ENCODE data around the gene FILIP1L.
A peak's percentile ranks its signal among the peaks of the same experiment; 100 is the strongest.

FILIP1L gene

DNA sequence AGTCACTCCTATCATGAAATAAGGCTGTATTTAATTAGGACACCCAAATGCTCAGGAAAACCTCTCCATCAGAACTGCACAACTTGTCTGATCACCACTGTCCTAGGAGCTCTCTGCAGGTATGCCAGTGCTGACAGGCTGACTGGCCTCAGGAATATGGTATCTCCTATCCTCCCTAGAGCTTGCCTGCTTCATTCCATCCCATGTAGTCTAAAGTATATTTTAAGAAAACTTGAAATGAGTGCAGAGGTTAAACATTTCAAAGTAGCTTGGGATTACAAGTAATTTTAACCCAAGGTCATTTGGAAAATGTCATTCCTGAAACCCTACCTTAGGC is 23.7 kb downstream of the FILIP1L start:
- Histone ChIP-seq H3K27me3 (no peaks in the 10 kb centered on the region), H3K27ac (no peak overlapping the region), H3K4me1 (peaks cover 0 to 60% (median 15%) of the 10 kb centered on the region in 4 donors), H3K4me3 (no peak overlapping the region), H3K9me3 (no peaks in the 10 kb centered on the region), H3K36me3 (no peaks in the 10 kb centered on the region)
- intact Hi-C loops (cut with DNase I; ENCODE audit: low total_unique reads), result no loop called here
- TF ChIP-seq, protein P1, sequence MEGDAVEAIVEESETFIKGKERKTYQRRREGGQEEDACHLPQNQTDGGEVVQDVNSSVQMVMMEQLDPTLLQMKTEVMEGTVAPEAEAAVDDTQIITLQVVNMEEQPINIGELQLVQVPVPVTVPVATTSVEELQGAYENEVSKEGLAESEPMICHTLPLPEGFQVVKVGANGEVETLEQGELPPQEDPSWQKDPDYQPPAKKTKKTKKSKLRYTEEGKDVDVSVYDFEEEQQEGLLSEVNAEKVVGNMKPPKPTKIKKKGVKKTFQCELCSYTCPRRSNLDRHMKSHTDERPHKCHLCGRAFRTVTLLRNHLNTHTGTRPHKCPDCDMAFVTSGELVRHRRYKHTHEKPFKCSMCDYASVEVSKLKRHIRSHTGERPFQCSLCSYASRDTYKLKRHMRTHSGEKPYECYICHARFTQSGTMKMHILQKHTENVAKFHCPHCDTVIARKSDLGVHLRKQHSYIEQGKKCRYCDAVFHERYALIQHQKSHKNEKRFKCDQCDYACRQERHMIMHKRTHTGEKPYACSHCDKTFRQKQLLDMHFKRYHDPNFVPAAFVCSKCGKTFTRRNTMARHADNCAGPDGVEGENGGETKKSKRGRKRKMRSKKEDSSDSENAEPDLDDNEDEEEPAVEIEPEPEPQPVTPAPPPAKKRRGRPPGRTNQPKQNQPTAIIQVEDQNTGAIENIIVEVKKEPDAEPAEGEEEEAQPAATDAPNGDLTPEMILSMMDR (IDR thresholded peaks at IDR 0.05), result no peak
- no peak for DNase-seq

DNA sequence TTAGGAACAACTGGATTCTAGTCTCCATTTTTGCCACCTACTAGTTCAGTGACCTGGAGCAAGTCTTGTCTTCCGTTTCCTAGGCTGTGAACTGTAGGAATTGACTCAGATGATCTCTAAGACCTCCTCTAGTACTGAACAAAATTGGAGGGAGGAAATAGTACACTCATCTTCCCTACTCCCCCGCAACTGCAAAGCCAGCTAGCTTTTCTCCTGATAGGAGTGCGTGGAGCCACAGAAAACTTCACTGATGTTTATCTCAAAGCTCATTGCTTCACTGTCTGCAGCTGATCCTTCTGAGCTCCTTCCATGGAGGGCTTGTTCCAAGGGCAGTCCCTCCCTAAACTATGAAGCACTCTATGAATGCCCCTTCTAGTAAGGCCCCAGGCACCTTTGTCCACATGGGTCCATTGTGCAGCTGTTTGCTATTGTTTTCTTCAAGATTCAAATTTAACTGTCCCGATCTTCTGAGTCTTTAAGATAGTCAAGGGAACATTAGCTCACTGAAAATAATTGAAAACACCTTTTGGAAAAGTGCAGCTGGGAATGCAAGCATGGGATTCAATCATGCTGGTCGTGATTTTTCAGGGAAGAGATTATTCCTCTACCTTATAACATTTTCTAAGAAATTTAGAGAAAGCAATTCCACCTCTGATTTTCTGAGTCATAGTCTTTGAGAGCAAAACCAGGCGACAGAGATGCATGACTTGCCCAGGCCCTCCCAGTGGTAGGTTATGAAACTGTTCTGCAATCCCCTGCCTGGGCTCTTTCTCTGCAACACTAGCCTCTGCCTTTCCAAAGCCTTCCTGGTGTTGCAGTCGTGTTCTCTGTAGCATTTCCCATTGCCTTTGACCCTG is 24.3 kb downstream of the FILIP1L start:
- peak overlapping the region in 1 of 2 donors; percentile 62 for H3K27ac ChIP-seq

DNA sequence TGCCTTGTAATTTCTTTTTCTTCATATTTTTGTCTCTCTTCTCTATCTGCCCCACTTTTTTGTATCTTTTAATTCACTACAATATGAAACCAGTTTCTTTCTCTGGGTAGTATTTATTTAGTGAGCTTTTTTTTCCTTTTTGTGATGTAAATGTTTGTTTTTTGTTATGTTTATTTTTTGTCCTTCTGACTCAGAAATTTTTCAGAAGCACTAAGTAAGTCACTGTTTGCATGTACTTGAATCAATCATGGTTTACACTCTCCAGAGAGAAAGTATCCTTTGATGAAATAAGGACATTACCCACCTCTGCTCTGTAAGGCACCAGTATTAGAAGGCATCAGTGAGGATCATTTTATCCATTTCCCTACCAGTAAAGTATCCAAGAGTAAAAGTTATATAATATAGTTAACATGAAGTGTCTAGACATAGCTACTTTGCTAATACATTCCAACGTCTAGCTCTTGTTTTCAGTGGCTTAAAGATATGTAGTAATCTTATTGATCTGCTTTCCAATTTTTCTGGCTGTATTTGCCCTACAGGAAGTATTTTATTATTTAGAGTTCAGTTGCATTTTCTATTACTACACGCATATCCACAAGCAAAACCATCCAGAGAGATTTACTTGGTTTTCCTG is 25.4 kb downstream of the FILIP1L start:
- intact Hi-C loops (cut with DNase I; ENCODE audit: low total_unique reads), result no loop called here
- Histone ChIP-seq H3K4me3 (no peak overlapping the region), H3K36me3 (no peaks in the 10 kb centered on the region), H3K27me3 (no peaks in the 10 kb centered on the region), H3K27ac (peak overlapping the region; percentile 24 to 62), H3K9me3 (no peaks in the 10 kb centered on the region), H3K4me1 (peaks cover 0 to 64% (median 15%) of the 10 kb centered on the region in 4 donors)
- TF ChIP-seq, protein P1 (IDR thresholded peaks at IDR 0.05), result no peak
- no peak for DNase-seq

More for the DNA sequence above, 24.3 kb downstream of the FILIP1L start:
- DNase-seq, result no peak
- Histone ChIP-seq H3K27me3 (no peaks in the 10 kb centered on the region), H3K4me3 (no peak overlapping the region), H3K36me3 (no peaks in the 10 kb centered on the region), H3K4me1 (peaks cover 0 to 65% (median 15%) of the 10 kb centered on the region in 4 donors), H3K9me3 (no peaks in the 10 kb centered on the region)
- TF ChIP-seq, protein P1 (IDR thresholded peaks at IDR 0.05), result peak in 1 of 2 experiments; percentile 33
- intact Hi-C loops (cut with DNase I; ENCODE audit: low total_unique reads), result no loop called here

DNA sequence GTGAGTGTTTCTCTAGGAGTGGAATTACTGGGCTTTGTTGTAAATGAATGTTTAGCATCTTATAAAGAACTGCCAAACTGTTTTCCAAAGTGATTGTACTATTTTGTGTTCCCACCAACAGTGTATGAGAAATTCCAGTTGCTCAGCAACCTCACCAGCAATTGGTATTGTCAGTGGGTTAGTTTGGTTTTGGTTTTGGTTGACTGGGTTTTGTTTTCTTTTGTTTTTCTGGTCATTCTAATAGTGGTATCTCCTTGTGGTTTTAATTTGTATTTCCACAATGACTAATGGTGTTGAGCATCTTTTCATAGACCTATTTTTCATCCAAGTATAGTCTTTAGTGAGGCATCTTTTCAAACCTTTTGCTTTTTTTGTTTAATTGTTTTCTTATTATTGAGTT is 27.1 kb downstream of the FILIP1L start:
- Histone ChIP-seq H3K27me3 (no peaks in the 10 kb centered on the region), H3K9me3 (no peaks in the 10 kb centered on the region), H3K27ac (peak overlapping the region; percentile 62 to 68), H3K4me3 (no peak overlapping the region), H3K36me3 (no peaks in the 10 kb centered on the region), H3K4me1 (peaks cover 0 to 68% (median 15%) of the 10 kb centered on the region in 4 donors)
- TF ChIP-seq, protein P1 (IDR thresholded peaks at IDR 0.05), result no peak
- DNase-seq, result no peak
- intact Hi-C loops (cut with DNase I; ENCODE audit: low total_unique reads), result no loop called here

DNA sequence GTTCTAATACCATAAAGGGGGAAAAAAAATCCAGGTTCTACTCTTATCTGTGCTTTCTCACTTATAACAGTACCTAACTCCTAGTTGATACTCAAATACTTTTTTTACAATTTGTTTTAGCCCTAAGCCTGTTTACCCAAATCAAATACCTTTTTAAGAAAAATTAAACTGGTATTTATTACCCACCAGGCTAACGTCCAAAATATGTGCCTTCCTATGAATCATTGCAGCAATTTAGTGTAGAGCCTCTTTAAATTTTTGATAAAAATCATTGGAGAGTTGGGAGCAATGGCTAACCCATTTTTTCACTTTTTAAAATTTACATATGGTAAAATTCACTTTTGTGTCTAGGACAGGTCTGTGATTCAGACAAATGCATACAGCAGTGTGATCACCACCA is 27.9 kb downstream of the FILIP1L start:
- Histone ChIP-seq H3K4me1 (peaks cover 0 to 76% (median 18%) of the 10 kb centered on the region in 4 donors), H3K27ac (peak overlapping the region; percentile 62 to 68), H3K27me3 (no peaks in the 10 kb centered on the region), H3K9me3 (no peaks in the 10 kb centered on the region), H3K4me3 (no peak overlapping the region), H3K36me3 (no peaks in the 10 kb centered on the region)
- intact Hi-C loops (cut with DNase I; ENCODE audit: low total_unique reads), result no loop called here
- TF ChIP-seq, protein P1 (IDR thresholded peaks at IDR 0.05), result no peak
- DNase-seq, result no peak
